Activated T-cell treated with anti-CD3 and anti-CD28 coated beads, Interleukin-2, amount 50 U/mL, for 24 hours (primary cell): ENCODE measurements around the gene FXYD7.
A peak's percentile ranks its signal among the peaks of the same experiment; 100 is the strongest.

Experiments used
- DNase-seq: peaks from one replicate; pipeline ENCODE4 v3.0.0-alpha.2; 2020
- H3K27ac Mint-ChIP-seq: 2 replicates; pipeline ENCODE4 v1.8.0; 2020; ENCODE audit warnings: mild to moderate bottlenecking, mixed read lengths
- H3K27me3 Mint-ChIP-seq: 2 replicates; pipeline ENCODE4 v1.8.0; 2020; ENCODE audit warnings: mixed read lengths
- H3K36me3 Mint-ChIP-seq: 2 replicates; pipeline ENCODE4 v1.8.0; 2020; ENCODE audit warnings: low read depth, mixed read lengths
- H3K4me1 Mint-ChIP-seq: 2 replicates; pipeline ENCODE4 v1.8.0; 2020; ENCODE audit warnings: low read depth, mixed read lengths
- H3K4me3 Mint-ChIP-seq: 2 replicates; pipeline ENCODE4 v1.8.0; 2020; ENCODE audit warnings: mild to moderate bottlenecking, moderate library complexity, mixed read lengths
- H3K9me3 Mint-ChIP-seq: 2 replicates; pipeline ENCODE4 v1.8.0; 2020; ENCODE audit warnings: mixed read lengths

Gene FXYD7

GRCh38 chr19:35199481-35199880 lies 56.4 kb downstream of the FXYD7 start:
- H3K9me3 Mint-ChIP-seq: no peaks in the 10 kb centered on the region
- no peaks in the 10 kb centered on the region for H3K27me3 Mint-ChIP-seq
- H3K4me3 Mint-ChIP-seq: no peak overlapping the region
- DNase-seq: no peak
- H3K4me1 Mint-ChIP-seq: peaks cover 48% of the 10 kb centered on the region
- no peaks in the 10 kb centered on the region for H3K36me3 Mint-ChIP-seq
- H3K27ac Mint-ChIP-seq: no peak overlapping the region

GRCh38 chr19:35202722-35203688 lies 60.0 kb downstream of the FXYD7 start:
- peaks cover 74% of the 10 kb centered on the region for H3K4me1 Mint-ChIP-seq
- H3K36me3 Mint-ChIP-seq: no peaks in the 10 kb centered on the region
- H3K9me3 Mint-ChIP-seq: peaks cover 1% of the 10 kb centered on the region
- H3K27ac Mint-ChIP-seq: peak overlapping the region; percentile 91
- no peak for DNase-seq
- H3K27me3 Mint-ChIP-seq: no peaks in the 10 kb centered on the region
- H3K4me3 Mint-ChIP-seq: peak overlapping the region; percentile 13
